CD4-positive, alpha-beta T cell treated with Interferon gamma for 1 hour (primary cell): ENCODE measurements around the gene GPA33.
"Not testable (repeated sequence)": the region's sequence is repeated elsewhere in the genome, so short reads cannot be mapped to it uniquely, and the experiment has no call there.

ENCODE experiments used
- DNase-seq: peaks from one replicate; pipeline ENCODE4 v3.0.0-alpha.2; 2020

The GPA33 gene

DNA sequence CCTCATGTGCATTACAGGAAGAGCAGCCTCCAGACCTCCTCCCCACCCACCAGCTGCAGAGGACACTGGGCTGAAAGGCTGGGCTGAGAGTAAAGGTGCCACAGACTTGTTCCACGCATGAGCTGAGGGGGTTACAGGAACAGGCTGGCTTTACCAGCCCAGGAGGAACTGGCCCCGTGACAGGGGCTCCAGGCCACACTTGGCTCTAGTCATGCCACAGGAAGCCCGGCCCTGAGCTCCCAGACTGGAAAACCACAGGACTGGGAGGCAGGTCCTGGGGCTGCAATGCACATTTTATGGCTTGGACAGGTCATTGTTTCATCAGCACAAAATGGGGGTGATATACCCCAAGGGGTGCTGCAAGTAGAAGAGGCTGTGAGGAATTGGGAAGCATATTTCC is 35.6 kb downstream of the GPA33 start:
- no peak for DNase-seq

DNA sequence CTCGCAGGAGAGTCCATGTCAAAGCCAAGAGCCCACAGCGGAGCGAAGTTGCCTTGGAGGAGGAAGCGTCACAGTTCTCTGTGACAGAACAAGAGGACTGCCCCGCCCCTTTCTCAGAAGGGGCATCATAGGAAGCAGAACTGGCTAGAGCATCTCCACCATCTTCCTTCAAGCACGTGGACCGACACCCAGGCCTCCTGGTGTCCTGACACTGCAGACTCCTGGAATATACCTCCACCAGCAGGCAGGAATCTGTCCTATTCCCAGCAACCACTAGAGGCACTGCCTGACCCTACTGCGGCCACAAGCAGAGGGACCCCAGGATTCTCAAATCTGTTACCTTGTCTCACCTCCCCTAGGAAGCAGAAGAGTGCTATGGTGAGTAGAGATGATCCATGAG is 37.8 kb downstream of the GPA33 start:
- DNase-seq: no peak

DNA sequence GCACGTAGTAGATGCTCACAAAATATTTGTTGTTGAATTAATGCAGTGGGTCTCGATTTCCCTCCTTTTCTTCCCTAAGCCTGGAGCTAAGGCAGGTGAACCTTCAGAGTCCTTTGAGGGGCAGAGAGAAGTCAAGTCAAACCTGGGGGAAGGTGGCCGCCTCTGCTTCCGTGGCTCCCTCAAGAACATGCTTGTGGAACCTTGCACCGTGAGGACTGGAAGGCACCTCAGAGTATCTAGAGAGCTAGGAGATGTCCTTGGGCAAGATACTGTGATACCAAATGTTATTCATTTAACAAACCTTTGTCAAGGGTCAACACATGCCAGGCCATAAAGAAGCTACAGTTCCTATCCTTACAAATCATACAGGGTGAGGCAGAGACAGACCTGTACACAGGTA is 38.3 kb downstream of the GPA33 start:
- DNase-seq: no peak

DNA sequence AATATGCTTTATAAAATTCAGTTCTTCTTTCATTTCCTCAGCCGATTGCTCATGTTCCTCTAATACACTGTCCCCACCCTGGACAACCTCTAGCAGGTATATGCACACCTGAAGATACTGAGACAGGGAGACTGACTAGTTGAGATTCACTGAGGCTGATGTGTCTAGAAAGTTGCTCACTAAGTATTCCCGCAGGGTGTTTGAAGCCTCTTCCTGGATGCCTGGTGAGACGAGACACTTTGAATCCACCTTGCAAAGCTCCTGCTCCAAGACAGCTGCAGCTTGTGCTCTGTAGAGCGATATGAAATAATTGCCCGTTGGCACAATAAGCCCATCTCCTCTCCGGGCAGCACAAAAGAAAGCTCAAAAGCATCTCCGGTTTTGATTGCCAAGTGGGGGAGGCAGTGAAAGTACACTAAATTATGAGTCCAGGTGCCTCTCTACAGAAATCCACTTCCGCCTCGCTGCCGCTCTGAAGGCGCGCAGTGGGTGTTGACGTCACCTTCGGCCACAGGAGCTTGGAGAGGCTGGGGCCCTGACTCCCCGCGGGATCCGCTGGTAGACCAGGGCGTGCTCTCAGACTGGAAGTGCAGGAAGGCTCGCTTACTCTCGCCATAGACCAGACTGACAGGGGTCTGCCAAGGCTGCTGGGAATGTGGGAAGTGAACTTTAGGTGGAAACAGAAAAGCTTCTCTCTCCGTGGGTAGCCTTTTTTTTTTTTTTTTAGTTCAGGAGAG is 46.3 kb downstream of the GPA33 start:
- DNase-seq: peak; percentile 68

DNA sequence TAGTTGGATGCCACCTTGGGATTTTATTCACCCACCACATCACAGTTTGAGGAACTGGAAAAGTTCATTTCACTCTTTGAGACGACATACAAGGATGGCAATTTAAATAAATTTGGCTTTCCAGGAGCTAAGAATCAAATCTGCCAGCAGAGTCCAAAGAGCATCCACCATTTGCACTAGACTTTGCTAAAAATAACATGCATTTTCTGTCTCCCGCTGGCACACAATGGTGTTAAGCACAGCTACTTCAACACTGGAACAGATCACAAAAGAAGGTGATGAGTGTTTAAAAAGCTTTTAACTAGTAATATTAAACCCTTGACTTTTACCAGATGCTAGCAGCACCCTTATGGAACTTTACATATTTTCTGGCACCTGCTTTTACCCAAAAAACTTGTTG is 56.5 kb downstream of the GPA33 start:
- DNase-seq: no peak

DNA sequence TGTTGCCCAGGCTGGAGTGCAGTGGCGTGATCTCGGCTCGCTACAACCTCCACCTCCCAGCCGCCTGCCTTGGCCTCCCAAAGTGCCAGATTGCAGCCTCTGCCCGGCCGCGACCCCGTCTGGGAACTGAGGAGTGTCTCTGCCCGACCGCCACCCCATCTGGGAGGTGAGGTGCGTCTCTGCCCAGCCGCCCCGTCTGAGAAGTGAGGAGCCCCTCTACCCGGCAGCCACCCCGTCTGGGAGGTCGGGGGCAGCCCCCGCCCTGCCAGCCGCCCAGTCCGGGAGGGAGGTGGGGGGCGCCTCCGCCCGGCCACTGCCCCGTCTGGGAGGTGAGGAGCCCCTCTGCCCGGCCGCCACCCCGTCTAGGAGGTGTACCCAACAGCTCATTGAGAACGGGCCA is 60.6 kb downstream of the GPA33 start:
- DNase-seq: not testable (repeated sequence)

DNA sequence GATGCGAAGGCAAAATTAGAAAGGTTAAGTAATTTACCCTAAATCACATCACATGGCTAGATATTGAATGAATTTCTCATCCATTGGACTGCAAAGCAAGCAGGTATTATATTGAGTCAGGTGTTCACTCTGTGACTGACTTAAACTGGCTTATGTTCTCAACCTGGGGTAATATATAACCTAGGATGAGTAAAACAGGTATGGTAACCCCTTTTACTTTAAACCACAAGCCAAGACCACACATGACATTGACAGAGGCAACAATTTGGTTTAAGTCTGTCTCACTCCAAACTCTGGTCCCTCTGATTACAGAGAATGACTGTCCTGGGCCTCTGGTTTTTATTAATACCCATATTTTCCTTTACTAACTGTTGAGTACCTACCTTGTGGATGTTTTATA is 67.8 kb downstream of the GPA33 start:
- no peak for DNase-seq

DNA sequence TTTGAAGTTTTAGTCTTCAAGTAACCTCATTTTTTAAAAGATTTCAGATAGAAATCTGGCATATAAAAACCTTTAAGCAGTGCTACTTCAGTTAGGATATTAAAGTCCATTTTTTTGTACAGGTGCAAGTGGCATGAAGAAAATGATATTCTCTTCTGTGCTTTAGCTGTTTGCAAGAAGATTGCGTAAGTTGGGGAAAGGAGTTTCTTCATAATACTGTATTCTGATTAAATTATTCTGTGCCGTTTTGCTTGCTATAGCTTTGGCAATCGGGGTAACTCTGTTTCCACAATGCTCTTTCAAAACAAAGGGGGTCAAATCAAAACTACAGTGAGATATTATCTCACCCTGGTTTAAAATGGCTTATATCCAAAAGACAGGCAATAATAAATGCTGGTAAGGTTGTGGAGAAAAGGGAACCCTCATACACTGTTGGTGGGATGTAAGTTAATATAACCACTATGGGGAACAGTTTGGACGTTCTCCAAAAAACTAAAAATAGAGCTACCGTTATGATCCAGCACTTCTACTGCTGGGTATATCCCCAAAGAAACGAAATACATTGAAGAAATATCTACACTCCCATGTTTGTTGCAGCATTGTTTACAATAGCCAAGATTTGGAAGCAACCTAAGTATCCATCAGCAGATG is 74.0 kb downstream of the GPA33 start:
- DNase-seq: no peak

DNA sequence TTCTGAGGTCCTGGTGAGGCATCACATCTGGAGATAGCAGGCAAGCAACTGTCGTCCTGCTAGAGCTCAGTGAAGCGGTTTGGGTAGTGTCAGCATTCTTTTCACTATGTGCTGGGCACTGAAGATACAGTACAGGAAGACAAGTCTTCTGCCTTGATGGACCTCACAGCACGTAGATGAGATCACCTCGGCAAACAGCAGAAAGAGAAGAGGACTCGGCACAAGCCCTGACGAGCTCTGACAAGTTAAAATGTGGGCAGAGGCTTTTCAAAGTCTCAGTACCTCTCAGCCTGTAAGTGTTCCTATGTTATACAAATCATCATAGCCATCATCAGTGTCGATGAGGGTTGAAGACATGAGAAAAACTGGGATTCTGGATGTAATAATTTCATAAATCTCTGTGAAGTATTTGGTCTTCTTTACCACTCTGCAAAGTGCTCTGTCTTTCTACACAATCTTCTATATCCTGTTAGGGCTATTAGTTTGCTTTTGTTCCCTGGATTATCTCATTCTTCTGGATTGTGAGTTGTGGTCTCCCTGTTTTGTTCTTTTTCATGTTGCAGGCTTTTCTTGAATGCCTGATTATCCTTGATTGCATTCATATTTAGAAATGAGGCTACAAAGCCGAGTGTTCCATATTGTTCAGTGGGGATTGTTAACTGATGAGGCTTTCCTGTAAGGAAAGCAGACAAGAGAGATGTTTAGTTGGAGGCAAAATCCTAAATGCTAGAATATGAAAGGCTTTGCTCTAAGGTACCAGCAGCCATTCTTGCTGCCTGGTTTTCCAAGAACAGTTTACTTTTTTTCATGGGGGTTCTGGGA is 76.9 kb downstream of the GPA33 start:
- no peak for DNase-seq

DNA sequence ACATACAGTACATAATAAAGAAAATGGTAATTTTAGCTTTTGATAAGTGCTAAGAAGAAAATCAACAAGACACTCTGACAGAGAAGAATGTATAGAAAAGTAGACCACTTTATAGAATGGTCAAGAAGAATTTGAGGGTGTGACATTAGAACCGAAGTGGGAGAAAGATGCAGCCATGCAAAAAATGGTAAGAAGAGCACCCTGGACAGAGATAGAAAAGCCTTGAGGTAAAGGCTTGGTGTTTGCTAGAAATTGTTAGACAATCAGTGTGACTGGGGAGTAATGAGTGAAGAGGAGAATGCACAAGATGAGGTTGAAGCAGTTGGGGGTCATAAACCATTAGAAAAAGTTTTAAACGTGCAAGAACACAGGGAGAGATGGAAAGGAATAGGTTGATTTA is 77.6 kb downstream of the GPA33 start:
- DNase-seq: no peak

DNA sequence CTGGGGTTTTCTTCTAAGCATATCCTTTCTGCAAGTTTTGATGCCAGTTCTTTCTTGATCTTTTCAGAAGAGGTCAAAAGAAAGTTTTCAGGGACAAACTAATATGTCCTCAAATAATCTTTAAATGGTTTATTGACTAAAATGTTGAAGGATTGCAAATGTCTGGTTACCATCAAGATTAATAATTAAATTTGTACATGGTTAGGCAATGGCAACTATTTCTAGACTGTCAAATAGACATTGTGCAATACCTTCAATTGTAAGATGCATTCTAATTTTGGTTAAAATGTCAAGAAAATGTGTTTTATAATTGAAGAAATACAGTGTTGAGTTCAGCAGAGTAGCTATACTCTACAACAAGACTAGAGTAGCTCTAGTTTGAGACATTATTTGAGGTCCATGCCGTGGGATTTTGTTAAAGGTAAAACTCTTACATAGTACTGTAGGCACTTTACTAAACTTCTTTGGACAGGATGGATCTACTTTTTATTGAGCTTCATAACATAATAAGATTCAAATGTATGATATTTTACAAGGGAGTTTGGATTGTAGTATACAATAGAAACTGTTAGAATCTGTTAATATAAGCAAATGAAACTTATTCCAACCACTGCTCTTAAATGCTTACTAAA is 78.5 kb downstream of the GPA33 start:
- no peak for DNase-seq

DNA sequence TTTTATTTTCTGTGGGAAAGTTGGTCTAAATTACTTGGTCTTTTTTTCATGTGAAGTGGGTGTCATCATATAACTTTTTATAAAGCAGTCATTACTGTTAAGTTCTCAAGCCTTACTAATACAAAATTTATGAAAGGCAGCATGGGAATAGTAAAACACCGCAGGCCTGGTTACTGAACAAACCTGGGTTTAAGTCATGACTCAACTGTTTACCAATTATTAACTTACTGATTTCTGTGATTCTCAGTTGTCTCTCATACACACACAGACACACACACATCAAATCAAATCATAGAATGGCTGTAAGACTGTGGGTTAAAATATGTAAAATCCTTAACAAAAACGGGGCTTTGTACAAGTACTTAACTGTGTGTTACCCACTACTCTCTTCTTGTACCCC is 86.5 kb downstream of the GPA33 start:
- DNase-seq: no peak
